ENCODE measurements around the gene APOM. TPM values are rescaled to one million over a fixed set of nuclear protein-coding genes. Genes with fewer than 3 reads are reported as not detected.

APOM gene
- total RNA-seq, 2 experiments from 2014 or later, result 3.1 to 4.6 TPM

DNA sequence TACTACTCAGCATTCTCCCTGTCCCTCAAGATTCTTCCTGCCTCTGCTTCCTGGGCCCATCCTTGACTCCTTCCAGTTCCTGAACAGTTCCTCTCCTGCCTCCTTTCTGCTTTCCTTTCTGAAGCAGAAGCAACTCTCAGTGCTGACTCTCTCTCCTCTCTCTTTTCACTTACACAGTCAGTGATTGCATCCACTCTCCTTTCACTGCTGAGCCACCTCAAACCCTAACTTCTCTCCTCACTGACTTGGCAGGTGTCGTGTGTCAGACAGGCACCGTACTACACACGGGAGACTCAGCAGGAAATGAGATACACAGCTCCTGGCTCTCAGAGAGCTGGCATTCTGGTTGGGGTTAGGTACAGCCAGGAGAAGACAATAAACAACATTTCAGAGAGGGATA lies 41.9 kb downstream of the APOM start:
- ATAC-seq (ENCODE audit: low read depth), result no peak
- peak overlapping the region; percentile 65 for H3K27ac Mint-ChIP-seq

DNA sequence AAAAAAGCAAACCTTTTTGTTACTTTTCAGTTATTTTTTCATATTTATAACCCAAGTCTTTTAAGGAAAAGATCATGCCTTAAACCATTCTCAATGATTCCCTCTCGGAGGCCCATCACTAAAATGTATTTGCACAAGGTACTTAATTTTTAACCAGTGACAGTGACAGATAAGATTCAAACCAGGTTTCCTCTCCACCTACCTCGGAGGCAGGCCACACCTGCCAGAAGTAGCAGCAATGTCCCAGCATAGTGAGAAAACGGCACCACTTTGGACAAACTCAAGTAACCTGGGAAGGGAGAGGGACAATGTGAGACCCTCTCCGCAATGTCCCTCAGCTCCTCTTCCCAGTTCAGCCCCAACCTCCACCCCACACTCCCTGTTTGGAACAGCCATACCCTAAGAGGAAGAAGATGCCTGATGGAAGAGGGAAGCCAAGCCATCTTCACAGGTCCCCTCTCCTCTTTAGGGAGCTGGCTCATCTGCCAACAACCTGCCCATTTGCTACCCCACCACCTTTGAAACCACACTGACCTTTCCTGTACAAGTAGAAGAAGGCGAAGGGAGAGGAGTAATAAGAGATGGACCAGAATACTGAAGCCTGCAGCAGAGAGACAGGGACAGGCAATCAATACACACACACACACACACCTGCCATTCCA lies 45.2 kb downstream of the APOM start:
- POLR2A ChIA-PET, result no interaction called here
- H3K4me3 Mint-ChIP-seq, result peak overlapping the region; percentile 97
- peaks cover 8% of the 10 kb centered on the region for H3K36me3 Mint-ChIP-seq
- peaks cover 29% of the 10 kb centered on the region for H3K4me1 Mint-ChIP-seq
- no peak overlapping the region for H3K27ac Mint-ChIP-seq
- H3K9me3 Mint-ChIP-seq, result no peaks in the 10 kb centered on the region
- ATAC-seq (ENCODE audit: low read depth) (no peak), DNase-seq (no peak)
- H3K27me3 Mint-ChIP-seq, result no peaks in the 10 kb centered on the region

More for the DNA sequence above, 41.9 kb downstream of the APOM start:
- Mint-ChIP-seq H3K27me3 (no peaks in the 10 kb centered on the region), H3K4me1 (peaks cover 23% of the 10 kb centered on the region), H3K4me3 (no peak overlapping the region), H3K36me3 (peaks cover 9% of the 10 kb centered on the region), H3K9me3 (no peaks in the 10 kb centered on the region)
- POLR2A ChIA-PET, result no interaction called here
- no peak for DNase-seq

DNA sequence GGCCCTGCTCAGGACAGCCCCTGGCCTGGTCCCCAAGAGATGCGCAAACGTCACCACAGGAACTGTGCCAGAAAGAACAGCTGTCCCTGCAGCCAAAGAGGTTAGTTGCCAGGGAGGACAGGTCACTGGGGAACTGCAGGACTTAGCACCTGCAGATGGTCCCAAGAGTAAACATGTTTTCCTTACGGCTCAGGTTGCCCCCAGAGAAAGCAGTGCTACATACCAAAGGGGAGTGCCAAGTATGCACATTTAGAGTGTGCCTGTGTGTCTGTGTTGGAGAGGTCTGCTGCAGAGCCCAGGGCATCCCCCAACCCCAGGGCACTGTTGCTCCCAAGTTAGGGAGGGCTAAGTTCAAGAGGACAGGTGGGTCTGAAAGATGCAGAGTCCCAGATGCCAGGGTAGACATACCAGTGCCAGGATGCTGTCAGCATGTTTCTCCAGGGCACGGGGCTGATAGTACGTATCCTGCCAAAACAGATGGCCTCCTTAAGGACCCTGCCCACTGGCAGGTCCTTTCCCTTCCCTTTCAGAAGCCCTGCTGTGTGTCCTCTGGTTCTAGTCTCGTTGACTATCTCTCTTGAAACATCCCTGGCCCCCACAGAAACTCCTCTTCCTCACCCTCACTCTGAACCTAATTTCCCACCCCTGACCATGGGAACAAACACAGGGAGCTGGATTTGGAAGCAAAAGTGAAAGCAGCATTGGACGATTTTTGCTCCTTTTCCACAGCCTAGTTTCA lies 46.1 kb downstream of the APOM start:
- H3K4me3 Mint-ChIP-seq, result peak overlapping the region; percentile 97
- peaks cover 8% of the 10 kb centered on the region for H3K36me3 Mint-ChIP-seq
- peak overlapping the region; percentile 94 for H3K27ac Mint-ChIP-seq
- ATAC-seq (ENCODE audit: low read depth) (no peak), DNase-seq (no peak)
- H3K27me3 Mint-ChIP-seq, result no peaks in the 10 kb centered on the region
- H3K4me1 Mint-ChIP-seq, result peaks cover 29% of the 10 kb centered on the region
- POLR2A ChIA-PET, result interaction anchor here (0.8 to 5.4 kb wide), 5 partner anchors 16 to 37 kb away, joined by 3 to 34 read pairs (median 10); partner anchors contain the start of genes CLIC1, LY6G5C and MSH5
- no peaks in the 10 kb centered on the region for H3K9me3 Mint-ChIP-seq

DNA sequence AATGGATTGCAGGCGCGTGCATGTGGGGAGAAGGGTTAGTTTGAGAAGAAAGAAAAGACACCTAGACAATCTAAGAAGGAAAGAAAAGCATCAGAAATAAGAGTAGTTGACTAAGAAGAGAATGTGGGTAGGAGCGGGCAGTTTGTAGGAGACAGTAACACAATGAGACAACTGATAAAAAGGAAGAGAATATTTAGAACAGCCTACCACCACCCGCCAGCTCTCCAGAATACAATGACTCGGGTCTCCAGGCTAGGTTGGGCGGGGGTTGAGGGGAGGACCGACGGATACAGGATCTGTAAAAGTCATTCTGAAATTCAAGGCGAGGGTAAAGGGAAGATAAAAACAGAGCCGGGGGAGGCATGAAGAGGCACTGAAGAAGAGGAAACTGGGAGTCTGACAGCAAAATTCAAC lies 46.7 kb downstream of the APOM start:
- Mint-ChIP-seq H3K27me3 (no peaks in the 10 kb centered on the region), H3K27ac (peak overlapping the region; percentile 94), H3K4me1 (peaks cover 24% of the 10 kb centered on the region), H3K9me3 (no peaks in the 10 kb centered on the region), H3K4me3 (peak overlapping the region; percentile 97), H3K36me3 (peaks cover 4% of the 10 kb centered on the region)
- POLR2A ChIA-PET, result interaction anchor here (0.6 to 5.4 kb wide), 11 partner anchors 10 to 1624 kb away, joined by 3 to 34 read pairs (median 3); partner anchors contain the start of genes CLIC1, LSM2, LY6G5C and MSH5
- DNase-seq (no peak), ATAC-seq (ENCODE audit: low read depth) (no peak)

DNA sequence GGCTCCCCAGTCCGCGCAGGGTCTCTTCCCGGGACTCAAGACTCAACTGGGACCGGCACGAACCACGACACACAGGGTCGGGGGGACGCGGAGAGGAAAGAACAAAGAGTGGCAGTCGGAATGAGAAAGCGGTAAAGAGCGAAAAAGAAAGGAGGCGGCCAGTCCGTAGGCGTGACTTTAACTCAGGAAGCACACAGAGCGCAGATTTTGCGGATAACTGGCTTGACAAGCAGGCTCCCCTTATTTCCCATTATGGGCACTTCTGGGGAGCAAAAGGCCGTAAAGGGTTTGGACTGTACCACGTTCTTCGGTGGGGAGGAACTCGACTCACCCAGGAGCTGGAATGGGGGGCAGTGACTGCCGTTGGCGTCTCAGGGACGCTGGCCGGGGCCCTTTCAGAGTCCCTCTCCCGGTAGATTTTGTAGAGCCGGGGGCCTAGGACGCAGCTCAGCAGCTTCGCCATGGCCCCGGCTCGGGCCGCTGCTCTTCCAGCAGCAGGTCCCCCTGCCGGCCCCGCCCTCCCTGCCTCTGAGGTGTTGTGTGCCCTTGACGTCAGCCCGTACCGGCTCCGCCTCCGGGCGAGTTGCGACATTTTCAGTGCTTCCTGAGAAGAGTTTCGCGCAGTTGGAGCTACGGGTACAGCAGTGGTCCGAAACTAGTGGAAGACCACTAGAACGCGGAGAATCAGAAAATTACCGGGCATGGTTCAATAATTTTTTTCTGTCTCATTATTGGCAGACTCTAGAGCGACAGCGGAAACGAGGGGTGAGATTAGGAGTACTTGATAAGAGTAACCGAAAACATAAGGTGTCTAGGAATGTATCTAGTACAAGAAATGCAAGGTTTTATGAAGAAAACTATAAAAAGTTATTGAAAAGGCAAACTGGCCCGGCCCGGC lies 47.4 kb downstream of the APOM start, which contains the start of gene ABHD16A:
Gene ABHD16A, minus strand, starts transcription at position 506 of the 898 bp plus-strand sequence. Its CDS starts 43 bp downstream, at position 463.
- Mint-ChIP-seq H3K9me3 (no peaks in the 10 kb centered on the region), H3K27me3 (no peaks in the 10 kb centered on the region), H3K4me1 (peaks cover 20% of the 10 kb centered on the region)

DNA sequence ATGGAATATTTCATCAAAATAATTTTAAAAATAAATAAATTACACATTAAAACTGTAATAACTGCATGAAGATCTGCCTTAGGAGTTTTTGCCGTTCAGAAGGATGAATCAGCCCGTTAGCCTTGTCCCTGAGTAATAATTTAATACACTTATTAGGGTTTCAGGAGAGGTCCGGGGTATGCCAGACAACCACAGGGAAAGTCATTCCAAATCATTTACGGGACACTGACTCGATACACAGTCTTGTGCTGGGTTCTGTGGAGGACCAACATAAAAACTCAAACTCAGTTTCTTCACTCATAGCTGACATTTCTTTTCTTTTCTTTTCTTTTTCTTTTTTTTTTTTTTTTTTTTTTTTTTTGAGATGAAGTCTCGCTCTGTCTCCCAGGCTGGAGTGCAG lies 50.2 kb downstream of the APOM start:
- H3K27me3 Mint-ChIP-seq, result peaks cover 3% of the 10 kb centered on the region
- no peak for ATAC-seq (ENCODE audit: low read depth)
- no peak overlapping the region for H3K4me3 Mint-ChIP-seq
- H3K36me3 Mint-ChIP-seq, result no peaks in the 10 kb centered on the region
- no peaks in the 10 kb centered on the region for H3K9me3 Mint-ChIP-seq
- no peak for DNase-seq
- peaks cover 23% of the 10 kb centered on the region for H3K4me1 Mint-ChIP-seq
- H3K27ac Mint-ChIP-seq, result no peak overlapping the region
- POLR2A ChIA-PET, result interaction anchor here (0.6 to 5.4 kb wide), 4 partner anchors 9 to 233 kb away, joined by 3 to 34 read pairs (median 4); partner anchors contain the start of genes LY6G6D and MSH5

More for the DNA sequence above, 47.4 kb downstream of the APOM start, which contains the start of gene ABHD16A:
- Mint-ChIP-seq H3K36me3 (no peaks in the 10 kb centered on the region), H3K4me3 (peak within 1 kb of the TSS; percentile 97), H3K27ac (peak within 1 kb of the TSS; percentile 94)
- peak; percentile 94 for ATAC-seq (ENCODE audit: low read depth)
- peak; percentile 97 for DNase-seq
- POLR2A ChIA-PET, result interaction anchor here (0.6 to 5.4 kb wide), 29 partner anchors 8 to 1623 kb away, joined by 3 to 34 read pairs (median 3); partner anchors contain the start of genes C6orf47, CLIC1, DDAH2 and EHMT2

DNA sequence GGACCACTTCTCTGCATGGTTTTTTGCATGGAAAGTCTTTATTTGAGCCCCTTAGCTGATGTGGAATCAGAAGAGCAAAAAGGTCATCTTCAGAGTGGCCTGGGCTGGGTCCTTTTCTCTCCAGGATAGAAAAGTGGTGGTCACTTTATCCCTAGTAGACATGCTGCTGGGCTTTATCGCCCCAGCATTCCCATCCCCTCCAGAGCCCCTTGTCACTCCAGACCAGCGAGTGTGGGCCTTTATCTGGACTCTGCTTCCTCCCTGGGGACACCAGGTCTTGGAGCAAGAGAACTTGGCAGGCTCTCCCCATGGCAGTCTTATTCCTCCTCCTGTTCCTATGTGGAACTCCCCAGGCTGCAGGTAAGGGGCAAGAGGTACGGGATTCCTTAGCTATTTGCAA lies 50.9 kb downstream of the APOM start, which contains the start of gene LY6G6F:
Gene LY6G6F, plus strand, starts transcription at position 268 of the 400 bp plus-strand sequence. Its CDS starts 41 bp downstream, at position 309.
- Mint-ChIP-seq H3K27ac (no peak within 1 kb of the TSS), H3K36me3 (no peaks in the 10 kb centered on the region)
- POLR2A ChIA-PET, result interaction anchor here (0.9 to 5.4 kb wide), 2 partner anchors 9 to 32 kb away, joined by 3 to 34 read pairs; partner anchors contain the start of genes LY6G6D and MSH5

DNA sequence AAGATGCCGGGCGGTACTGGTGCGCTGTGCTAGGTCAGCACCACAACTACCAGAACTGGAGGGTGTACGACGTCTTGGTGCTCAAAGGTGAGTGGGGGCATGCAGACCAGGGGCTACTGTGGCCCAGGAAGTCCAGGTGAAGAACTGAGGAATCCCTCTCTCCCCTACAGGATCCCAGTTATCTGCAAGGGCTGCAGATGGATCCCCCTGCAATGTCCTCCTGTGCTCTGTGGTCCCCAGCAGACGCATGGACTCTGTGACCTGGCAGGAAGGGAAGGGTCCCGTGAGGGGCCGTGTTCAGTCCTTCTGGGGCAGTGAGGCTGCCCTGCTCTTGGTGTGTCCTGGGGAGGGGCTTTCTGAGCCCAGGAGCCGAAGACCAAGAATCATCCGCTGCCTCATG lies 52.0 kb downstream of the APOM start:
- DNase-seq (no peak), ATAC-seq (ENCODE audit: low read depth) (no peak)
- Mint-ChIP-seq H3K4me1 (peaks cover 19% of the 10 kb centered on the region), H3K9me3 (no peaks in the 10 kb centered on the region), H3K27me3 (peaks cover 6% of the 10 kb centered on the region), H3K27ac (no peak overlapping the region), H3K36me3 (no peaks in the 10 kb centered on the region), H3K4me3 (no peak overlapping the region)
- POLR2A ChIA-PET, result interaction anchor here (0.7 kb wide), 1 partner anchor 128 kb away, joined by 3 read pairs; no protein-coding TSS in a partner anchor

More for the DNA sequence above, 50.9 kb downstream of the APOM start, which contains the start of gene LY6G6F:
- Mint-ChIP-seq H3K9me3 (no peaks in the 10 kb centered on the region), H3K4me1 (peaks cover 20% of the 10 kb centered on the region), H3K4me3 (no peak within 1 kb of the TSS), H3K27me3 (peaks cover 3% of the 10 kb centered on the region)
- ATAC-seq (ENCODE audit: low read depth), result no peak
- DNase-seq, result no peak

Small RNAs within 50 kb of the gene (microRNA-seq; reads per million reads assigned to microRNA genes)
- gene MIR4646, result not detected
- 2.1 reads per million for gene MIR6832

Other genes with a start within 250 kb of the APOM start
- 10 to 100 TPM; 41.5 to 42.8 TPM for gene MICB, start 157.7 kb upstream of the APOM start, total RNA-seq
- not detected for gene MCCD1, start 126.9 kb upstream of the APOM start, total RNA-seq
- 100 to 1,000 TPM; 531 to 555 TPM for gene DDX39B, start 113.9 kb upstream of the APOM start, total RNA-seq
- 1 to 10 TPM; 4.5 to 5.5 TPM for gene ATP6V1G2, start 109.3 kb upstream of the APOM start, total RNA-seq
- gene NFKBIL1, start 108.3 kb upstream of the APOM start, total RNA-seq, result 10 to 100 TPM; 15.4 to 17.6 TPM
- gene LTA, start 83.6 kb upstream of the APOM start, total RNA-seq, result 10 to 100 TPM; 15.2 to 16.7 TPM
- gene TNF, start 80.3 kb upstream of the APOM start, total RNA-seq, result 10 to 100 TPM; 18.5 to 18.6 TPM
- gene LTB, start 73.5 kb upstream of the APOM start, total RNA-seq, result 100 to 1,000 TPM; 426 to 431 TPM
- gene LST1, start 69.6 kb upstream of the APOM start, total RNA-seq, result 100 to 1,000 TPM in 1 of 2 experiments, 10 to 100 TPM in 1; 91.8 to 105 TPM
- gene NCR3, start 62.9 kb upstream of the APOM start, total RNA-seq, result 10 to 100 TPM; 69.7 to 70.0 TPM
- gene AIF1, start 40.7 kb upstream of the APOM start, total RNA-seq, result 100 to 1,000 TPM; 117 to 118 TPM
- gene PRRC2A, start 35.2 kb upstream of the APOM start, total RNA-seq, result 100 to 1,000 TPM; 257 to 278 TPM
- gene BAG6, start 3.2 kb upstream of the APOM start, total RNA-seq, result 100 to 1,000 TPM; 242 to 251 TPM
- 10 to 100 TPM; 30.7 to 32.2 TPM for gene C6orf47, start 4.9 kb downstream of the APOM start, total RNA-seq
- gene GPANK1, start 9.1 kb downstream of the APOM start, total RNA-seq, result 10 to 100 TPM; 30.7 to 32.0 TPM
- gene CSNK2B, start 10.2 kb downstream of the APOM start, total RNA-seq, result 100 to 1,000 TPM; 206 to 216 TPM
- gene LY6G5B, start 14.1 kb downstream of the APOM start, total RNA-seq, result 10 to 100 TPM; 33.8 to 36.4 TPM
- gene LY6G5C, start 25.2 kb downstream of the APOM start, total RNA-seq, result 1 to 10 TPM; 3.5 to 4.6 TPM
- gene ABHD16A, start 47.4 kb downstream of the APOM start, total RNA-seq, result 10 to 100 TPM; 57.8 to 64.0 TPM
- not detected for gene LY6G6F, start 51.0 kb downstream of the APOM start, total RNA-seq
- gene LY6G6D, start 59.5 kb downstream of the APOM start, total RNA-seq, result not detected
- not detected for gene LY6G6C, start 65.9 kb downstream of the APOM start, total RNA-seq
- gene MPIG6B, start 67.5 kb downstream of the APOM start, total RNA-seq, result 1 to 10 TPM; 1.2 to 1.5 TPM
- 10 to 100 TPM; 28.3 to 29.1 TPM for gene DDAH2, start 73.4 kb downstream of the APOM start, total RNA-seq
- gene CLIC1, start 80.6 kb downstream of the APOM start, total RNA-seq, result 100 to 1,000 TPM; 425 to 456 TPM
- gene MSH5, start 84.1 kb downstream of the APOM start, total RNA-seq, result 10 to 100 TPM; 59.2 to 68.2 TPM
- gene SAPCD1, start 106.8 kb downstream of the APOM start, total RNA-seq, result 10 to 100 TPM; 13.1 to 18.1 TPM
- 1 to 10 TPM; 5.2 to 5.7 TPM for gene VWA7, start 121.4 kb downstream of the APOM start, total RNA-seq
- 10 to 100 TPM; 68.2 to 75.3 TPM for gene VARS1, start 139.9 kb downstream of the APOM start, total RNA-seq
- 10 to 100 TPM; 89.9 to 97.9 TPM for gene LSM2, start 151.1 kb downstream of the APOM start, total RNA-seq
- 1 to 10 TPM; 3.3 to 4.5 TPM for gene HSPA1L, start 159.4 kb downstream of the APOM start, total RNA-seq
- gene HSPA1A, start 159.6 kb downstream of the APOM start, total RNA-seq, result 10 to 100 TPM; 62.2 to 63.5 TPM
- gene HSPA1B, start 171.8 kb downstream of the APOM start, total RNA-seq, result 10 to 100 TPM; 49.0 to 55.7 TPM
- 10 to 100 TPM; 15.5 to 16.4 TPM for gene NEU1, start 206.9 kb downstream of the APOM start, total RNA-seq
- gene SLC44A4, start 223.1 kb downstream of the APOM start, total RNA-seq, result not detected
- gene EHMT2, start 241.8 kb downstream of the APOM start, total RNA-seq, result 10 to 100 TPM; 77.5 to 80.6 TPM
- 1 to 10 TPM; 1.4 to 1.9 TPM for gene ZBTB12, start 246.2 kb downstream of the APOM start, total RNA-seq

Measured in activated naive CD8-positive, alpha-beta T cell treated with anti-CD3 and anti-CD28 coated beads, Interleukin-2, amount 10 ng/mL, durations not matched to agents 7 days and 5 days (primary cell).